ENCODE results near the gene CCL14. TPM values are rescaled to one million over a fixed set of nuclear protein-coding genes. Genes with fewer than 3 reads are reported as not detected.
A peak's percentile ranks its signal among the peaks of the same experiment; 100 is the strongest.
"Not testable (repeated sequence)": the region's sequence is repeated elsewhere in the genome, so short reads cannot be mapped to it uniquely, and the experiment has no call there.

CCL14 gene
- total and polyA plus RNA-seq, 10 donors: 72.3 to 1,219 (median 291) TPM

DNA sequence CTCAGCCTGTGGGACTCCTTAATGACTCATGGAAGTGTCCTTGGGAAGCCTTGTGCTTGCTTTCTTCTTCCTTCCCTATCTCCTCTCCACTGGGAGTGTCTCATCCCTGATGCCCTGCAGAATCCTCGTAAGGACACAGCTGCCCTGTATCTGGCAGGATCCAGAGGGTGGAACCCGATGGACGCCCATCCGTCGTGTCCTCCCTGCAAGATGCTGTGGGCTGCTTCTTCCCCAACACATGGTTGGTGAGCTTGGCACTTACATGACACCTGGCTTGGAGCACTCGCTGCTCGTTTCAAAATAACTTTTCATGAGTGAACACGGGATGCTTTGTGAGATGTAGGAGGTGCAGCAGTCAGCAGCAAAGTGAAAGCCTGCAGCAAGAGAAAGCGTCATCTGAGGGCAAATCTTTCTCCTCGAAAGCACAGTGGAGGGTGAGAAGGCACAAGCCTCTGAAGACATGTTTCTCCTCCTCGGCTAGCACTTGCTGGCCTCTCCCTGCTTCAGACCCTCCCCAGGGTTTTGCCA lies 11.6 kb upstream of the CCL14 start:
- no peak overlapping the region for H3K4me3 ChIP-seq
- no peak overlapping the region for H3K27ac ChIP-seq
- intact Hi-C loops (cut with DNase I; ENCODE audit: low total_unique reads): no loop called here
- H3K27me3 ChIP-seq (replicated peaks in 1 of 7): no peaks in the 10 kb centered on the region
- no peak for DNase-seq
- peaks cover 0 to 25% (median 11%) of the 10 kb centered on the region in 6 donors for H3K4me1 ChIP-seq
- TF ChIP-seq, protein P1, sequence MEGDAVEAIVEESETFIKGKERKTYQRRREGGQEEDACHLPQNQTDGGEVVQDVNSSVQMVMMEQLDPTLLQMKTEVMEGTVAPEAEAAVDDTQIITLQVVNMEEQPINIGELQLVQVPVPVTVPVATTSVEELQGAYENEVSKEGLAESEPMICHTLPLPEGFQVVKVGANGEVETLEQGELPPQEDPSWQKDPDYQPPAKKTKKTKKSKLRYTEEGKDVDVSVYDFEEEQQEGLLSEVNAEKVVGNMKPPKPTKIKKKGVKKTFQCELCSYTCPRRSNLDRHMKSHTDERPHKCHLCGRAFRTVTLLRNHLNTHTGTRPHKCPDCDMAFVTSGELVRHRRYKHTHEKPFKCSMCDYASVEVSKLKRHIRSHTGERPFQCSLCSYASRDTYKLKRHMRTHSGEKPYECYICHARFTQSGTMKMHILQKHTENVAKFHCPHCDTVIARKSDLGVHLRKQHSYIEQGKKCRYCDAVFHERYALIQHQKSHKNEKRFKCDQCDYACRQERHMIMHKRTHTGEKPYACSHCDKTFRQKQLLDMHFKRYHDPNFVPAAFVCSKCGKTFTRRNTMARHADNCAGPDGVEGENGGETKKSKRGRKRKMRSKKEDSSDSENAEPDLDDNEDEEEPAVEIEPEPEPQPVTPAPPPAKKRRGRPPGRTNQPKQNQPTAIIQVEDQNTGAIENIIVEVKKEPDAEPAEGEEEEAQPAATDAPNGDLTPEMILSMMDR (IDR thresholded peaks at IDR 0.05 in 8 of 11, conservative IDR thresholded peaks at IDR 0.05 in 3 of 11): no peak
- TF ChIP-seq POLR2AphosphoS5 (IDR thresholded peaks at IDR 0.05): no peak
- no peak for TF ChIP-seq POLR2A (IDR thresholded peaks at IDR 0.05)
- H3K9me3 ChIP-seq: peaks cover 0 to 5% (median 0%) of the 10 kb centered on the region in 8 donors
- WGBS, 5 donors: 74 to 91% (median 80%) methylated on average over 11 of the region's 11 CpGs
- H3K36me3 ChIP-seq: no peaks in the 10 kb centered on the region

DNA sequence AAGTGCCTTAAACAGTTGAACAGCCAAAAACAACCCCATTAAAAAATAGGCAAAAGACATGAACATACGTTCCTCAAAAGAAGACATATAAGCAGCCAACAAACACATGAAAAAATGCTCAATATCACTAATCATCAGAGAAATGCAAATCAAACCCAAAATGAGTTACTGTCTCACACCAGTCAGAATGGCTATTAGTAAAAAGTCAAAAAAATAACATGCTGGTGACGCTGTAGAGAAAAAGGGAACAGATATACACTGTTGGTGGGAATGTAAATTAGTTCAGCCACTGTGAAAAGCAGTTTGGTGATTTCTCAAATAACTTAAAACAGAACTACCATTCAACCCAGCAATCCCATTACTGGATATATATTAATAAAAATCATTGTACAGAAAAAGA lies 8.8 kb upstream of the CCL14 start:
- H3K9me3 ChIP-seq; intact Hi-C loops (cut with DNase I; ENCODE audit: low total_unique reads); H3K36me3 ChIP-seq; H3K27ac ChIP-seq; H3K4me3 ChIP-seq; H3K27me3 ChIP-seq (replicated peaks in 1 of 7); DNase-seq: not testable (repeated sequence)
- peaks cover 0 to 17% (median 1%) of the 10 kb centered on the region in 6 donors for H3K4me1 ChIP-seq
- 58 to 85% (median 70%) methylated on average over 2 of the region's 2 CpGs for WGBS, 5 donors

DNA sequence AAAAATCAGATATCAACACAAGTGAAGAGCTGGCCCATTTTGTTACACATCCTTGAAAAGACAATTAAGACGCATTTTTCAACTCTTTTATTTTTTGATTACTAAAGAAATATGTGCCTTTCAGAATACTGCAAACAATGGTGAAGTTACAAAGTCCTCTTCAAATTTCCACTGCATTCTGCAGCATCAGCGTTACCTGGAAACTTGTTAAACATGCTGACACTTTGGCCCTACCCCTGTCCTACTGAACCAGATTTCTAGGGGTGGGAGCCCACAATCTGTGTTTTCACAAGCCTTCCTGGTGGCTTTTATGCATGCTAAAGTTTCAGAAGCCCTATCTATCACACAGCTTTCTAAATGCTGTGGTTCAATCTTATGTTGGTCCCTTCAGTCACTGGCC lies 4.5 kb upstream of the CCL14 start:
- Histone ChIP-seq H3K9me3 (peaks cover 0 to 20% (median 11%) of the 10 kb centered on the region in 8 donors), H3K27me3 (replicated peaks in 1 of 7) (no peaks in the 10 kb centered on the region), H3K27ac (no peak overlapping the region), H3K4me3 (no peak overlapping the region), H3K4me1 (peaks cover 0 to 17% (median 8%) of the 10 kb centered on the region in 6 donors), H3K36me3 (no peaks in the 10 kb centered on the region)
- intact Hi-C loops (cut with DNase I; ENCODE audit: low total_unique reads): no loop called here
- 88 to 99% (median 93%) methylated on average over 2 of the region's 2 CpGs for WGBS, 5 donors
- TF ChIP-seq, protein P1 (IDR thresholded peaks at IDR 0.05 in 8 of 11, conservative IDR thresholded peaks at IDR 0.05 in 3 of 11): no peak
- TF ChIP-seq POLR2AphosphoS5 (IDR thresholded peaks at IDR 0.05) (no peak), POLR2A (IDR thresholded peaks at IDR 0.05) (no peak)
- no peak for DNase-seq

DNA sequence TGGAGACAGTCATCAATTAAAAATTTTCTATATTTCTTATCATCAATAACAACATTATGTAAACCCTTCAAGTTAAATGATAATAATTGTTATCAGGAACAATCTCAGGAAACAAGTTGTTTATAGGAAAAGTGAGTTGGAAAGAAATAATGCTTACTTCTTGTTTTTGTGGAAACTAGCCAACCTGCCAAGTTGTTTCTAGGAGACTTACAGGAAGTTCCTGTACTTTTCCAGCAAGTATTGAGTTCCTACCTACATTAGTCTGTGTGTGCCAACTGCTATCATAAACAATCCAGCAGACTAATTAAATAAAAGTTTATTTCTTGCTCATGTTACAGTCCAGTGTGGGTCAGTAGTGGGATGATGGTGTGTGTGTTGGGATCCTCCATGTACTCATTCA lies 1.6 kb upstream of the CCL14 start:
- intact Hi-C loops (cut with DNase I; ENCODE audit: low total_unique reads): no loop called here
- H3K4me1 ChIP-seq: peaks cover 0 to 30% (median 8%) of the 10 kb centered on the region in 6 donors
- no peak for DNase-seq
- H3K9me3 ChIP-seq: peaks cover 0 to 17% (median 9%) of the 10 kb centered on the region in 8 donors
- peak overlapping the region in 5 of 8 donors; percentile 28 to 82 (median 56) for H3K27ac ChIP-seq
- H3K36me3 ChIP-seq: peaks cover 0 to 11% (median 0%) of the 10 kb centered on the region in 6 donors
- TF ChIP-seq POLR2AphosphoS5 (IDR thresholded peaks at IDR 0.05): no peak
- TF ChIP-seq, protein P1 (IDR thresholded peaks at IDR 0.05 in 8 of 11, conservative IDR thresholded peaks at IDR 0.05 in 3 of 11): no peak
- no peak for TF ChIP-seq POLR2A (IDR thresholded peaks at IDR 0.05)
- H3K27me3 ChIP-seq (replicated peaks in 1 of 7): no peaks in the 10 kb centered on the region
- H3K4me3 ChIP-seq: no peak overlapping the region
